DMS153 treated with DMSO at 0.1 percent for 48 hours (cell line): ENCODE data around the gene CAND2.

Source experiments
- DNase-seq: peaks from one replicate; lab custom pipeline; 2025; ENCODE audit not compliant: unreplicated experiment; lab: John Stamatoyannopoulos, UW

The CAND2 gene

DNA sequence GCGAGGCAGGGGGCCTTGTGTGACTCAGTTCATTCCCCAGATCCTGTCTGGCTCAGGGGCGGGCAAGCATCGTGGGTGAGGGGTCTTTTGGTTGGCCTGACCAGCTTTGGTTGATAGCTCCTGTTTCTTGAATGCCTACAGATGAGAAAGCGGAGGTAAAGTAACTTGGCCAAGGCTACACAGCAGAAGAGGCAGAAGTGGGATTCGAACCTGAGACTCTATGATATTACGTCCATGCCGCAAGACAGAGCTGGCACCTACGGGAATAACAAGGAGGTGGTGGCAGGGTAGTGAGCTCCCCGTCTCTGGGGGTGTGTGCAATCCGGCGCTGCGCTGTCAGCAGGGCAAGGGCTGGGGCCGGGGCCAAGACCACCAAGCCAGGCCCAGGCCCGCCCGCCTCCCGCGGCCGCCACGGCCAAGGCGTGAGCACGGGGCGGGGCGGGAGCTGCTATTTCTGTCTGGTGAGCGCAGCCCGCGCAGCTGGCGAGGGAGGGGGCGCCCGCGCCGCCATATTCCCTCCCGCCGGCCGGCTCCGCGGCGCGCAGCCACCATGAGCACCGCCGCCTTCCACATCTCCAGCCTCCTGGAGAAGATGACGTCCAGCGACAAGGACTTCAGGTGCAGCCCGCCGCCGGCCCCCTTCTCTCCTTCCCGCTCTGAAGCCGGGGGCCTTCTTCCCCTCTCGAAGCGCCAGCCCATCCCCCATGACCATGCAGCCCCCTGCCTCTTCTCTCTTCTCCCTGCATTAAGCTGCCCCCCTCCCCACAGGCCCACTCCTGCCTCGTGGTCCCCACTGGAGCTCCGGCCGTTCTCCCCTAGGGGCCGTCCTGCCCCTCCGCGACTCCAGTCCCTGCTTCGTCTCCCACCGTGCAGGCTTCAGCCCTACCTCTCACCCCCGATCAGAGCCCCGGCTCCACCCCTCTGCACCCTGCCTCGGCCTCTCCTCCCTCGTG is at the start of gene CAND2:
Gene CAND2, plus strand, starts transcription at position 510 of the 953 bp plus-strand sequence. Its CDS starts 41 bp downstream, at position 551.
- DNase-seq = no peak

DNA sequence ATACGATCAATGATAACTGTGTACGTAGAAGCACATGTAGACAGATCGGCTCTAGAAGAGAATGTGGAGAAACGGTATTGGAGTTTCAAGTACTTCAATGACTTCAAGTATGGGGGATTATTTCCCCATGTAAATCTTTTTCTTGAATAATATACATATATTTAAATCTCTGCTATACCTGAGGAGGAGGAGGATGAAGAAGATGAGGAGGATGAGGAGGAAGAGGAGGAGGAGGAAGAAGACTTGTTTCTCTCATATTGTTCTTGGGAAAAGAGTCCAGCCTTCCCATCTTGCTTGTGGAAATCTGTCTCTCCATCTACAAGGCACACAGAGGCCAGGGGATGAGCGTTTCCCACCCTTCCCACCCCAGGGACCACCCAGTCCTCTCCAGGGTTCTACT is 48.0 kb upstream of the CAND2 start:
- DNase-seq = no peak

- DNase-seq = no peak
Measured at GRCh38 chr3:12750223-12750622, 46.3 kb upstream of the CAND2 start.

- DNase-seq = no peak
Measured at GRCh38 chr3:12750658-12751071, 45.8 kb upstream of the CAND2 start.

- DNase-seq = no peak
Measured at GRCh38 chr3:12751571-12751970, 44.9 kb upstream of the CAND2 start.

GRCh38 chr3:12752102-12752501 is 44.4 kb upstream of the CAND2 start:
- DNase-seq = no peak

- DNase-seq = no peak
Measured at GRCh38 chr3:12752809-12753208, 43.7 kb upstream of the CAND2 start.

DNA sequence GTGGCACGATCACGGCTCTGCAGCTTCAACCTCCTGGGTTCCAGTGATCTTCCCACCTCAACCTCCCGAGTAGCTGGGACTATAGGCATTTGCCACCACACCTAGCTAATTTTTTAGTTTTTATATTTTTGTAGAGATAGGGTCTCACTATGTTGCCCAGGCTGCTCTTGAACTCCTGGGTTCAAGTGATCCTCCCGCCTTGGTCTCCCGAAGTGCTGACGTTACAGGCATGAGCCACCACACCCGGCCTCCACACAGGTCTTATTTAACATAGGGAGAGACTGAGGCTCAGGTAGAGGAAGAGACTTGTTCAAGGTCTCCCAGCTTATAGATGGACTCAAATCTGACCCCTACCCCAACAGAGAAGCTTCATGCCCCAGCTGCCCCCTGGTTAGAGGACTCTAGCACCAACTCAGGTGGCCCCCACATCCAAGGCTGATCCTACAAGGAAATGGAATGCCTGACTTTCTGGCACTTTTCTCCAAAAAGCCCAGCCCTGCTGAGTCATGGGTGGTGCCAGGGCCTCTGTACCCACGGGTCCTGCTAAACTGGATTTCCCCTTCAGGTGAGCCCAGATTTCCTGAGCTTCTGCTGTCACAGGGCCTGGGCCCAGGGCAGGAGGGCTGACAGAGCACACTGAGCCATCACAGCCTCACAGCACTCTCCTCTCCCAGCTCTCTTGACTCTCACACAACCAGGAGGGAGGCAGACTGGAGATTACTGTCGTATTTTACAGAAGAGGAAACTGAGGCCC is 43.0 kb upstream of the CAND2 start:
- no peak for DNase-seq

GRCh38 chr3:12754313-12754712 is 42.2 kb upstream of the CAND2 start:
- no peak for DNase-seq

DNA sequence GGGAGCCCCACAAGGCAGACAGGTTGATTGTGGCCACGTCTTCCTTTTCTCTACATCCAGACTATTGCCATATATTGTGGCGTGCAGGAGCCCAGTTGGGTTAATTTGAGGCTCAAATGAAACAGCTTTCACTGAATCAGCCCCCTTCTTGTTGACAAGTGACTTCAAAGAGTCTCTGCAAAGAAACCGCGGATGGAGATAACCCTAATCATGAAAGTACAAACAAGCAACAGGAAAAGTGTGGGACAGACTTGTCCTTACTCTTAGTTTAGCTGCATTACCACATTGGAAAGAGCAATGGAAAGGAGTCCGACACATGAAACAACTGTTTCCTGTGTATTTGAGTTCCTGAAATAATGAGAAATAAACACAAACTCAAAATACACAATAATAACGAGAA is 40.7 kb upstream of the CAND2 start:
- DNase-seq = no peak

DNA sequence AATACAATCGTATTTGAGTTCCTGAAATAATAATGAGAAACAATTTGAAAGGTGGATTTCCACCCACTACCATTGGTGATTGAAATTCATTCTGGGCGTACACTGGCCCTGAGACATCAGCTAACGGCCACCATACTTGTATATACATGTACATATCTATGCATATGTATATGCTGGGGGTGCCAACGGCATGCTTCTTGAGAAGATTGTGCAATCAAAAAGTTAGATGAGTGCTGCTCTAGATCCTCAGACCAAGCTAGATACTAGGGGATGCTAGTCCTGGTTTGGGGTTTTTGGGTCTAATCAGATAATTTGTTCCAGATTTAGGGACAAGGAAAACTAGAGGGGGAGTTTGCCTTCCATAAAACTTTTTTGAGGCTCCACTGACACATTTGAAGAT is 40.3 kb upstream of the CAND2 start:
- no peak for DNase-seq

DNA sequence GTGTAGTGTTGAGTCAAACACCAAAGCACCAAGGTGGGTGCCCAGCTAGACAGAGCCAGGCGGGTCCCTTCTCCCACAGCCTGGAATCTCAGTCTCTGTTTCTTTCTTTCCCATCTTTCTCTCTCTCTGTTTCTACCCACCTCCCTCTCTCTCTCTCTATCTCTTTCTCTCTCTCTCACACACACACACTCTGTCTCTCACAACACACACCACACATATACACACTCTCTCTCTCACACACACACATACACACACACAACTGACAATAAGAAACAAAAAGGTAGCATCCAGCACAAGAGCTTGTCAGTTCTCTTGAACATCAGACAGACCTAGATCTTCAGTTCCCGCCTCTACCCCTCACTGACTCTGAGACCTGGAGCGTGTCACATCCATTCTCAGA is 39.8 kb upstream of the CAND2 start:
- DNase-seq = no peak

GRCh38 chr3:12758025-12758781 is 38.3 kb upstream of the CAND2 start:
- no peak for DNase-seq

GRCh38 chr3:12759097-12759679 is 37.3 kb upstream of the CAND2 start, which contains the start of gene TMEM40:
Gene TMEM40 (minus strand): TSS chr3:12759259. CDS start chr3:12749832, 9,427 bp downstream.
- no peak for DNase-seq

DNA sequence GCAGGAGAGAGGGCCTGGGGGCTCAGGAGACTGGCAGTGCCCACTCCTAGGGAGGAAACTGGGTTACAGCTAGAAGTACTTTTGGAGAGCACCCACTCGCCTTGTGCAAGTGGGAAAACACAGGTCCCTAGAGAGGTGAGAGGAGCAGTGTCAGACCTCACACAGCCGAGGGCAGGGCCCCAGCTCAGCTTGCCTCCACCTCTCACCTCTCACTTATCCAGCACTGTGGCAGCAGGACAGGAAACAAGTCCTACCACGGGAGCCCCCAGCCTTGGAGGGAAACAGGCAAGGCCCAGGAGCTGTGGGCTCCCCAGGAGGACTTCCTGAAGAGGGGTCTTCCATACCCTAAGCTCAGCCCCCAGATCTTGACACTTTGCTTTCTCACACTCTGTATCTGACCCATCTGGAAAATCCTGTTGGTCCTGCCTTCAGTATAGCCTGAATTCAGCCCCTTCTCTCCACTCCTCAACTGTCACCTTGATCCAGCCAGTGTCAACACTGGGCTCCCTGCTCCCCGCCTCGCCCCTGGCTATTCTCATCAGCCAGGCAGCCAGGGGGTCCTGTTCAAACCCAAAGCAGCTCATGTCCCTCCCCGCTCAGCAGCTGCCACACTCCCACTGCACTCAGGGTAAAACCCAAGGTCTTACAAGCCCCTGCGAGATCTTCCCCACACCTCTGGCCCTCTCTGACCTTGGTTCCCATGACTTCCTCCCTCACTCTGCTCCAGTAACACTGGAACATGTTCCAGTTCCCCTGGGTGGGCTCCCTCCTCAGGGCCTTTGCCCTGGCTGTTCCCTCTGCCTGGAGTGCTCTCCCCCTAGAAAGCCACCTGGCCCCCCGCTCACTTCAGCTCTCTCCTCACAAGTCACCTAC is 36.6 kb upstream of the CAND2 start:
- no peak for DNase-seq

DNA sequence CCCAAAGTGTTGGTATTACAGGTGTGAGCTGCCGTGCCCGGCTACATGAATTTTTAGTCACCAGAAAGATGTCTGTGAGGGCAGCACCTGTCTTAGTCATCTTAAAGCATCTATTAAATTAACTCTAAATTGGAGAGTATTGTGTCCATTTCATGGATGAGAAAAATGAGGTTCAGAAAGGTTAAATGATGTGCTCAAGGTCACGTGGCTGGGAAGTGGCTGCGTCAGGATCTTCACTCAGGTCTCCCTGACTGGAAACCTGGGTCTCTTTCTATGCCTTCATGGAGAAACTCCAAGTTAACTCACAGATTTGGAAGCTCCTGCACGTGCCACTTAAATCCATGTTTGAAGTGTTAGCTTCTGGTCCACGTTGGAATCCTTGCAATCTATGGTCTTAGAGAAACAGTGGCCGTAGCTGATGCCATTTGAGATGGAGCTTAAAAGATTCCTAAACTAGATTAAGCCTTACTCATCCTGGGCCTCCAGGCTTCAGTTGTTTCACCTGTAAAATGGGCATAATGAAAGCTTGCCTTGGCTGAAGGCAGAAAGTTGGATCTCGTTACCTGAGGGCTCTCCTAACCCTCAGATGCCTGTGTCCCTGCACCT is 32.2 kb upstream of the CAND2 start:
- no peak for DNase-seq

GRCh38 chr3:12766541-12766940 is 29.9 kb upstream of the CAND2 start:
- no peak for DNase-seq

- no peak for DNase-seq
Measured at GRCh38 chr3:12768579-12769527, 27.6 kb upstream of the CAND2 start.
